ACHN (cell line): ENCODE data around the gene GJA1.
"Not testable (repeated sequence)": the region's sequence is repeated elsewhere in the genome, so short reads cannot be mapped to it uniquely, and the experiment has no call there.

Experiments used
- DNase-seq: peaks from one replicate; pipeline ENCODE4 v3.0.0-alpha.2; 2015
- in situ Hi-C: cut with HindIII; loops from 2 replicates; pipeline ENCODE4 v1.10.0; 2017; ENCODE audit warnings: low sequenced_read_pairs, low pct_ligation_motif_present, low pct_unique_long_range_greater_than_20kb

Gene GJA1

GRCh38 chr6:121436274-121436857 is 920 bp downstream of the GJA1 start:
- DNase-seq, result peak; percentile 8
- in situ Hi-C loops, result no loop called here

- in situ Hi-C loops, result no loop called here
- peak; percentile 46 for DNase-seq
These were observed 1.8 kb downstream of the GJA1 start for GRCh38 chr6:121436960-121437850.

GRCh38 chr6:121437851-121438651 is 2.6 kb downstream of the GJA1 start:
- DNase-seq, result peak; percentile 31
- in situ Hi-C loops, result no loop called here

- in situ Hi-C loops, result no loop called here
- DNase-seq, result no peak
These were observed 3.4 kb downstream of the GJA1 start for GRCh38 chr6:121438869-121439268.

GRCh38 chr6:121439475-121439874 is 4.0 kb downstream of the GJA1 start:
- in situ Hi-C loops, result no loop called here
- DNase-seq, result no peak

GRCh38 chr6:121439926-121440325 is 4.5 kb downstream of the GJA1 start:
- no peak for DNase-seq
- in situ Hi-C loops, result no loop called here

GRCh38 chr6:121441477-121441876 is 6.0 kb downstream of the GJA1 start:
- no peak for DNase-seq
- in situ Hi-C loops, result no loop called here

- no peak for DNase-seq
- in situ Hi-C loops, result no loop called here
These were observed 7.1 kb downstream of the GJA1 start for GRCh38 chr6:121442576-121442975.

GRCh38 chr6:121443971-121444541 is 8.6 kb downstream of the GJA1 start:
- in situ Hi-C loops, result no loop called here
- DNase-seq, result no peak

GRCh38 chr6:121446705-121447104 is 11.3 kb downstream of the GJA1 start:
- in situ Hi-C loops, DNase-seq: not testable (repeated sequence)

GRCh38 chr6:121447746-121448145 is 12.3 kb downstream of the GJA1 start:
- DNase-seq, in situ Hi-C loops: not testable (repeated sequence)

- in situ Hi-C loops, DNase-seq: not testable (repeated sequence)
These were observed 13.1 kb downstream of the GJA1 start for GRCh38 chr6:121448528-121448927.

GRCh38 chr6:121449331-121449730 is 13.9 kb downstream of the GJA1 start:
- no peak for DNase-seq

GRCh38 chr6:121450242-121450641 is 14.8 kb downstream of the GJA1 start:
- in situ Hi-C loops, result no loop called here
- no peak for DNase-seq

More at GRCh38 chr6:121449331-121449730, 13.9 kb downstream of the GJA1 start:
- in situ Hi-C loops, result no loop called here

GRCh38 chr6:121451250-121451649 is 15.8 kb downstream of the GJA1 start:
- no peak for DNase-seq
- in situ Hi-C loops, result no loop called here

- DNase-seq, result no peak
- in situ Hi-C loops, result no loop called here
These were observed 17.7 kb downstream of the GJA1 start for GRCh38 chr6:121453191-121453590.

- DNase-seq, result no peak
- in situ Hi-C loops, result no loop called here
These were observed 24.7 kb downstream of the GJA1 start for GRCh38 chr6:121460170-121460569.

- in situ Hi-C loops, result no loop called here
- no peak for DNase-seq
These were observed 27.6 kb downstream of the GJA1 start for GRCh38 chr6:121463087-121463486.

GRCh38 chr6:121465101-121465500 is 29.7 kb downstream of the GJA1 start:
- in situ Hi-C loops, result no loop called here
- no peak for DNase-seq
